Measurements from ENCODE around the gene USP13.

GRCh38 chr3:179723617-179724016 is 70.8 kb downstream of the USP13 start:
- TF ChIP-seq POLR2A (IDR thresholded peaks at IDR 0.05; ENCODE audit: low read depth, low read length) (no peak), CTCF (IDR thresholded peaks at IDR 0.05; ENCODE audit: extremely low read depth in 1 of 2, insufficient read depth in 1 of 2, low read depth in 1 of 2, low read length in 2 of 2) (no peak), JUN (IDR thresholded peaks at IDR 0.05; ENCODE audit: borderline replicate concordance, insufficient read depth, insufficient read length, low read depth) (no peak), FOS (IDR thresholded peaks at IDR 0.05; ENCODE audit: borderline replicate concordance, insufficient read depth, low read length) (no peak), MAX (IDR thresholded peaks at IDR 0.05; ENCODE audit: insufficient read depth, insufficient read length) (no peak), POLR2AphosphoS5 (IDR thresholded peaks at IDR 0.05; ENCODE audit: insufficient read depth, low read depth, low read length) (no peak), EZH2 (IDR thresholded peaks at IDR 0.05; ENCODE audit: borderline replicate concordance, low read depth, low read length, severe bottlenecking) (no peak)

Measured in endothelial cell of umbilical vein (primary cell).